ENCODE results near the gene MRPL24.
A peak's percentile ranks its signal among the peaks of the same experiment; 100 is the strongest.

The MRPL24 gene

GRCh38 chr1:156689953-156690674, 50.8 kb downstream of the MRPL24 start:
- no peak for DNase-seq

GRCh38 chr1:156689035-156689952, 51.6 kb downstream of the MRPL24 start:
- peak; percentile 71 for DNase-seq

Measured in COR-L47 (cell line).